ENCODE results near the gene MBTD1.

DNA sequence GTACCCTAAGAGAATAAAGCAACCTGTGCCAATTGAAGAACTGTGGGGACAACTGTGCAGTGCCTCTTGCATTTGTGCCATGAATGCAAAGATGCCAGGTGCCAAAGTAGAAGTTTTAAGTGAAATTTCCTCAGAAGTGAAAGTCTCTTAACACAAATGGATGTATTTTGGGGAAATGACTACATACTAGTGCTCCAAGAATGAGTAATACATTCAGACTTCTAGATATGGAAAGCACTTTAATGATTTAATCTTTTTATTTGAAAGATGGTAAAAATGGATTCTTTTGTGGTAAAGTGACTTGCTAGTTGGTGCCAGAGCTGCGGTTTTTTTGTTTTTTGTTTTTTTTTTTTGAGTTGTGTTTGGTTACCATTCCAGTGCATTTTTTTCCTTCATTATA lies 15.5 kb upstream of the MBTD1 start:
- TF ChIP-seq, protein P1, sequence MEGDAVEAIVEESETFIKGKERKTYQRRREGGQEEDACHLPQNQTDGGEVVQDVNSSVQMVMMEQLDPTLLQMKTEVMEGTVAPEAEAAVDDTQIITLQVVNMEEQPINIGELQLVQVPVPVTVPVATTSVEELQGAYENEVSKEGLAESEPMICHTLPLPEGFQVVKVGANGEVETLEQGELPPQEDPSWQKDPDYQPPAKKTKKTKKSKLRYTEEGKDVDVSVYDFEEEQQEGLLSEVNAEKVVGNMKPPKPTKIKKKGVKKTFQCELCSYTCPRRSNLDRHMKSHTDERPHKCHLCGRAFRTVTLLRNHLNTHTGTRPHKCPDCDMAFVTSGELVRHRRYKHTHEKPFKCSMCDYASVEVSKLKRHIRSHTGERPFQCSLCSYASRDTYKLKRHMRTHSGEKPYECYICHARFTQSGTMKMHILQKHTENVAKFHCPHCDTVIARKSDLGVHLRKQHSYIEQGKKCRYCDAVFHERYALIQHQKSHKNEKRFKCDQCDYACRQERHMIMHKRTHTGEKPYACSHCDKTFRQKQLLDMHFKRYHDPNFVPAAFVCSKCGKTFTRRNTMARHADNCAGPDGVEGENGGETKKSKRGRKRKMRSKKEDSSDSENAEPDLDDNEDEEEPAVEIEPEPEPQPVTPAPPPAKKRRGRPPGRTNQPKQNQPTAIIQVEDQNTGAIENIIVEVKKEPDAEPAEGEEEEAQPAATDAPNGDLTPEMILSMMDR (IDR thresholded peaks at IDR 0.05 in 2 of 3, conservative IDR thresholded peaks at IDR 0.05 in 1 of 3; ENCODE audit: insufficient read depth in 2 of 3, low read depth in 1 of 3, low read length in 3 of 3), result no peak
- TF ChIP-seq POLR2AphosphoS2 (IDR thresholded peaks at IDR 0.05; ENCODE audit: low read length), result no peak
- TF ChIP-seq NR3C1 (CRISPR knock-in tag; IDR thresholded peaks at IDR 0.05), result no peak
- TF ChIP-seq CHD2 (IDR thresholded peaks at IDR 0.05; ENCODE audit: low read depth, low read length), result no peak
- no peak for TF ChIP-seq NBN (IDR thresholded peaks at IDR 0.05; ENCODE audit: low read depth)
- TF ChIP-seq SIN3A (IDR thresholded peaks at IDR 0.05; ENCODE audit: borderline replicate concordance in 2 of 2, control insufficient read depth in 1 of 2, low read depth in 2 of 2, low read length in 2 of 2), result no peak
